HEK293T (cell line): ENCODE results near the gene RNF26.

Experiments
- BHLHE40 ChIP-seq: fragments of 450-650 bp; IDR thresholded peaks from 2 replicates; pipeline ENCODE4 v1.6.1; 2016; ENCODE audit warnings: mild to moderate bottlenecking, moderate library complexity, borderline replicate concordance
- ELF4 ChIP-seq: fragments of 450-650 bp; IDR thresholded peaks from 2 replicates; pipeline ENCODE4 v1.6.1; 2017; ENCODE audit warnings: antibody characterized with exemption
- FOXK2 ChIP-seq: fragments of 450-650 bp; IDR thresholded peaks from 2 replicates; pipeline ENCODE4 v1.6.1; 2016; ENCODE audit warnings: mild to moderate bottlenecking
- FOXM1 ChIP-seq: fragments of 450-650 bp; IDR thresholded peaks from 2 replicates; pipeline ENCODE4 v1.6.1; 2017; ENCODE audit warnings: mild to moderate bottlenecking, borderline replicate concordance
- L3MBTL2 ChIP-seq: fragments of 450-650 bp; conservative IDR thresholded peaks from 2 replicates; pipeline ENCODE4 v1.6.1; 2016; ENCODE audit warnings: mild to moderate bottlenecking
- NFRKB ChIP-seq: fragments of 450-650 bp; IDR thresholded peaks from 2 replicates; pipeline ENCODE4 v1.6.1; 2016; ENCODE audit warnings: mild to moderate bottlenecking, moderate library complexity
- SP1 ChIP-seq: fragments of 450-650 bp; IDR thresholded peaks from 2 replicates; pipeline ENCODE4 v1.6.1; 2017
- SUZ12 ChIP-seq: fragments of 450-650 bp; IDR thresholded peaks from 2 replicates; pipeline ENCODE4 v1.6.1; 2016; ENCODE audit warnings: mild to moderate bottlenecking
- TARDBP ChIP-seq: fragments of 450-650 bp; IDR thresholded peaks from 2 replicates; pipeline ENCODE4 v1.6.1; 2016
- TF ChIP-seq, protein P1 (sequence below): fragments of 450-650 bp; IDR thresholded peaks from 2 replicates; pipeline ENCODE4 v1.6.1; 2016

DNA sequence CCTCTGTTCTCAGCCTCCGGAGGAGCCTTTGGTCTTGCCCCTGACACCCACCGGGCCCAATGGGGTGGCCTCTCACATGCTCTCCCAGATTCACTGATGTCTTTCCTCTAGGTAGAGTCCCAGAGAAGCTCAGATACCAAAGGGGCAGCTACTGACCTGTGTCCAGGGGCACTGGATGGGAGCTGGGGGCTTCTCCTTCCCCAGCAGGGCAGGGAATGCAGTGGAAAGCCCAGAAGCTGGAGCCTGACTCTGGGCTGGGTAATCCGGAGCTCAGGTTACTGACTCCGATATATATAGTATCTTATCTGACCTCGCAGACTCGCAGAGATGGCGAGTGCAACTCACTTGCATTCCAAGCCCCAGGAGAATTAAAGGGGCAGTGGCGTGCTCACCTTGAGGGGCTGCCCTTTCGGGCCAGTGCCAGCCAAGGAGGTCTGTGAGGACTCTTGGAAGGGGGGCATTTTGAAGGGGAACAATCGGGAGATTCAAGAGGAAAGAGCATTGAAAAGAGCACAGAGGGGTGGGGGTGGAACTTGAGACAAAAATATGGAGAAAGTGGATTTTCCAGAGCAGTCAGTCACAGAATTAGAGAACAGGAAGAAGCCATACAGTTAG, 44.6 kb downstream of the RNF26 start:
- TF ChIP-seq ELF4 = no peak
- TF ChIP-seq SUZ12 = no peak
- TF ChIP-seq SP1 = no peak
- TF ChIP-seq TARDBP = no peak
- TF ChIP-seq FOXM1 = no peak
- TF ChIP-seq BHLHE40 = no peak
- no peak for TF ChIP-seq FOXK2
- no peak for TF ChIP-seq NFRKB
- TF ChIP-seq L3MBTL2 = no peak
- TF ChIP-seq, protein P1, sequence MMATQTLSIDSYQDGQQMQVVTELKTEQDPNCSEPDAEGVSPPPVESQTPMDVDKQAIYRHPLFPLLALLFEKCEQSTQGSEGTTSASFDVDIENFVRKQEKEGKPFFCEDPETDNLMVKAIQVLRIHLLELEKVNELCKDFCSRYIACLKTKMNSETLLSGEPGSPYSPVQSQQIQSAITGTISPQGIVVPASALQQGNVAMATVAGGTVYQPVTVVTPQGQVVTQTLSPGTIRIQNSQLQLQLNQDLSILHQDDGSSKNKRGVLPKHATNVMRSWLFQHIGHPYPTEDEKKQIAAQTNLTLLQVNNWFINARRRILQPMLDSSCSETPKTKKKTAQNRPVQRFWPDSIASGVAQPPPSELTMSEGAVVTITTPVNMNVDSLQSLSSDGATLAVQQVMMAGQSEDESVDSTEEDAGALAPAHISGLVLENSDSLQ = no peak
